GM12891 (cell line): ENCODE data around the gene MYH6.

ENCODE experiments used
- DNase-seq: peaks from one replicate; pipeline ENCODE4 v3.0.0; 2011; ENCODE audit warnings: low spot score; ENCODE audit not compliant: insufficient read length
- FAIRE-seq: peaks from 2 replicates; lab custom pipeline; 2011; peaks lifted over from hg19 to GRCh38; lab: Jason Lieb, UNC
- PAX5 ChIP-seq: IDR thresholded peaks from 2 replicates; pipeline ENCODE4 v1.6.1; 2011; ENCODE audit warnings: low read length, moderate library complexity, mild to moderate bottlenecking; ENCODE audit not compliant: insufficient read depth, severe bottlenecking
- POLR2A ChIP-seq: IDR thresholded peaks from 2 replicates; pipeline ENCODE4 v1.6.1; 2011; ENCODE audit warnings: low read depth, low read length, control low read depth
- POLR2AphosphoS5 ChIP-seq: IDR thresholded peaks from 2 replicates; pipeline ENCODE4 v1.6.1; 2011; ENCODE audit warnings: low read depth, low read length, control low read depth
- POU2F2 ChIP-seq: IDR thresholded peaks from 2 replicates; pipeline ENCODE4 v1.6.1; 2011; ENCODE audit warnings: low read depth, mild to moderate bottlenecking, control low read depth, low read length, moderate library complexity
- SPI1 ChIP-seq: IDR thresholded peaks from 2 replicates; pipeline ENCODE4 v1.6.1; 2011; ENCODE audit warnings: low read depth, low read length, control low read depth
- TAF1 ChIP-seq: IDR thresholded peaks from 2 replicates; pipeline ENCODE4 v1.6.1; 2011; ENCODE audit warnings: low read depth, low read length, control low read depth

The MYH6 gene

DNA sequence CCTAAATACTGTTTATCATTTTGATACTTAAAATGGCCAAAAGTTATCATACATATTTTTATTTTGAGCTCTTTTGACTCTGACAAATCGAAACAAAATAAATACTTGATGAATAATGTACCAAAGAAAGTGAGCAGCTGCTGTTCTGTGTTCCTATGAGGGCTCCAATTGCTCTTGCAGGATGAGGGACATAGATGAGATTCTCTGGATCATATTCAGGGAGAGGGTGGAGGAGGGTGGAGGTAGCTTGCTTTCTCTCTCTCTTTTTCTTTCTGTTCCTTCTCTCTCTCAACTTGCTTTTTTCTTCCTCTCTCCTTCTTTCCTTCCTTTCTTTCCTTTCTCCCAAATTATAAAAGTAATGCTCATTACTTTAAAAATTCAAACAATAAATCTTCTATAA, 36.2 kb upstream of the MYH6 start:
- TF ChIP-seq POU2F2: no peak
- TF ChIP-seq PAX5: no peak
- TF ChIP-seq TAF1: no peak
- TF ChIP-seq SPI1: no peak
- TF ChIP-seq POLR2AphosphoS5: no peak
- TF ChIP-seq POLR2A: no peak
- DNase-seq: no peak
- no peak for FAIRE-seq

DNA sequence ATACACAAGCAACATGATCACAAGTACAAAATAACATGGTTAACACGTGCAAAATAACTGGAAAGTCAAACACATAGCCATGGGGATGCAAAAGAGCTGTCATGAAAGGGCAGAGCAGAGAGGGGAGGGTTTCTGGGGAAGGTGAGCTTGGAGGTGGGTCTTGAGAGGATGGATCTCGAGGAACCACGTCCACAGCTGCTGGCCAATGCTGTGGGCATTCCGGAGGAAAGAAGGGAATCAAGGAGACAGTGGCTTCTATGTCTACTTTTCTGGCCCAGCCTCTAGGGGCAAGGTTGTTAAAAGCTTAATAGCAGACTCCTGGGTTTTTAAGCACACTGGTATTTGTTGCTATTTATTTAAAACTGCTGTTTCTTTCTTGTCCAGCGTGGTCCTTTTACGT, 35.8 kb upstream of the MYH6 start:
- TF ChIP-seq POU2F2 (no peak), PAX5 (no peak), POLR2A (no peak), SPI1 (no peak), TAF1 (no peak), POLR2AphosphoS5 (no peak)
- DNase-seq (no peak), FAIRE-seq (no peak)

DNA sequence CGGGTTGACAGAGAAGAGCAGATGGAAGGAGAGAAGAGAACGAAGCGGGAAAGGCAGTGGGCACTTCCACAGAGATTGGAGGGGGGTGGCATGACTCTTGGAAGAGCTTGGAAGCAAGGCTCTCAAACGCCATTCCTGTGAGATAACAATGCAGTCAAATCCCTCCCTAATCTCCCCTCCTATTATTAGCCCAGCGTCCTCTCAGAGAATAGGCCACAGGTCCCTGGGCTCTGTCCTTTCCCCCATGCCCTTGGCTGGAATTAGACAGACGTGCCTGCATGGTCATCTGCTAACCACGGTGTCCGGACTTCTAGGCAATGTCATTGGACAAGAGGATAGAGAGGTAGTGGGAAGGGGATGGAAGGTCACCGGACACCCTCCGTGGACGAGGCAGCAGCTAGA, 35.3 kb upstream of the MYH6 start:
- no peak for FAIRE-seq
- no peak for TF ChIP-seq POLR2A
- no peak for TF ChIP-seq TAF1
- TF ChIP-seq POLR2AphosphoS5: no peak
- no peak for TF ChIP-seq POU2F2
- no peak for TF ChIP-seq PAX5
- no peak for TF ChIP-seq SPI1

DNA sequence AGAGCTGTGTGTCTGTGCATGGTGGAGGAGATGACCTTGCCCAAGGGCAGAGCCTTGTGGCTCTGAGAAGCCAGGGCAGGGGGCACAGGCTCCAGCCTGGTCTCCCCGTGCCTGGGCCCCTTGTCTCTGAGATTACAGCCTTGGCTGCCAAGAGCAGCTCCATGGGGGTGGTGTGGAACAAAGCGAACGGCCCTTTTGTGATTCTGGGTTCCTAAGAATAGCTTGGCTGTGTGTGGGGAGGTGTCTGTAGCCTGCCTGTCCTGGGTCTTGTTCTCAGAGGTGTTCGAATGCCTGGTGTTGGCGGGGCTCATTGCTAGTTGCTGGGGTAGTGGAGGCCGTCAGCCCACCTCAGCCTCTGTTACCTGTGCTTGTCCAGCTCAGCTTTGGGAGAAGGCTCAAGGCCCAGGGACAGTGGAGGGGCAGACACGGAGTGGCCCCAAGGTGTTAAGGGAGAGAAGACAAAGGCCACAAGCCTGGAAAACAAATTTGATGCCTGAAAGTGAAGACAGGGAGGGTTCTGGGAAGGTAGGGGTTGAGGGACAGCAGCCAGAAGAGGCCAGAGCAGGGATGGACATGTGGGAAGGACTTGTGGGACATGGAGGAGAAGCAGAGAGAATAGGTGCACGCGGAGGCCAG, 34.8 kb upstream of the MYH6 start:
- FAIRE-seq (no peak), DNase-seq (no peak)
- TF ChIP-seq TAF1 (no peak), SPI1 (no peak), POLR2AphosphoS5 (no peak), PAX5 (no peak), POU2F2 (no peak), POLR2A (no peak)

More for the DNA sequence above, 35.3 kb upstream of the MYH6 start:
- DNase-seq: no peak

DNA sequence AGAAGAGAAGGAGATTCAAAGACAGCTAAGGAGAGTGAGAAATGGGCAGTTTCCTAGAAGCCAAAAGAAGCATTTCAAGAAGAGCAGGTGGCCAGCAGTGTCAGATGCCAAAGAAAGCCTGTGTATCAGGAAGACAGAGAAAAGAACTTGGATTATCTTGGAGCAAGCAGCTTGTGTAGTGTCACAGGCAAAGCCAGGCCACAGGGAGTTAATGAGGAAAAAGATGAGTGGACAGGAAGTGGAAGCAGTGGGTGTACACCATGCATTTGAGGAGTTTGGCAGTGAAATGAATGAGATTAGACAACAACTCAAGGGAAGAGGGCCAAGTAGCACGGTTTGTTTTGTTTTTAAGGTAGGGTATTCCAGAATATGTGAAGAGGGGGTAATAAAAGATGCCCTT, 33.0 kb upstream of the MYH6 start:
- DNase-seq: no peak
- TF ChIP-seq TAF1 (no peak), POU2F2 (no peak), PAX5 (no peak), POLR2AphosphoS5 (no peak), POLR2A (no peak), SPI1 (no peak)
- FAIRE-seq: no peak

DNA sequence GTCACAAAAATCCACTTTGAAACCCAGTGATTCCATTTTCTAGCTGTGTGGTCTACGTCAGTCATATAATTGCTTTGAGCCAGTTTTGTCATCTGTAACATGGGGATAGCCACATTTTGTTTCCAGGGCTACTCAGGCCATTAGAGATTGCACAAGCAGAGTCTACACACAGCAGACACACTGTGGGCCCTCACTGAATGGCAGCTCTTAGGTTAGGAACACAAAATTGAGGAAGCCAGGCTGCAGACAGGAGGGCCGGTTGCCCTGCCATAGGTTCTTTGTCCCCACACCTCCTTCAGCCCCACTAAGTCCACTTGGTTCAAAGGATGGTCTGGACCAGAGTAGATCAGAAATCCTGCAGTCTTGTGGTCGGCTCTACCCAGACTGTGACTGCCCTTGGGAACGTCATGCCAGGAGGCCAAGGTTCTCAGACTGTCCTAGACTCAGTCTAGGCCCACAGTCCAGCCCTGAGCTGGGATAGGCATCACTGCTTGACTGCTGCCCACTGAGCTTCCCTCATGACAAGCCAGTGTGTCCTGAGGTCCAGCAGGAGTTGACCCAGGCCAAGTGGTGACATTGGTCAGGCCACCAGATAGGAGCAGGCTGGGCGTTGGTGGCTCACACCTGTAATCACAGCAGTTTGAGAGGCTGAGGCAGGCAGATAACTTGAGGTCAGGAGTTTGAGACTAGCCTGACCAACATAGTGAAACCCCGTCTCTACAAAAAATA, 31.2 kb upstream of the MYH6 start:
- no peak for TF ChIP-seq SPI1
- TF ChIP-seq POLR2AphosphoS5: no peak
- TF ChIP-seq POU2F2: no peak
- TF ChIP-seq TAF1: no peak
- TF ChIP-seq POLR2A: no peak
- TF ChIP-seq PAX5: no peak
- no peak for FAIRE-seq

DNA sequence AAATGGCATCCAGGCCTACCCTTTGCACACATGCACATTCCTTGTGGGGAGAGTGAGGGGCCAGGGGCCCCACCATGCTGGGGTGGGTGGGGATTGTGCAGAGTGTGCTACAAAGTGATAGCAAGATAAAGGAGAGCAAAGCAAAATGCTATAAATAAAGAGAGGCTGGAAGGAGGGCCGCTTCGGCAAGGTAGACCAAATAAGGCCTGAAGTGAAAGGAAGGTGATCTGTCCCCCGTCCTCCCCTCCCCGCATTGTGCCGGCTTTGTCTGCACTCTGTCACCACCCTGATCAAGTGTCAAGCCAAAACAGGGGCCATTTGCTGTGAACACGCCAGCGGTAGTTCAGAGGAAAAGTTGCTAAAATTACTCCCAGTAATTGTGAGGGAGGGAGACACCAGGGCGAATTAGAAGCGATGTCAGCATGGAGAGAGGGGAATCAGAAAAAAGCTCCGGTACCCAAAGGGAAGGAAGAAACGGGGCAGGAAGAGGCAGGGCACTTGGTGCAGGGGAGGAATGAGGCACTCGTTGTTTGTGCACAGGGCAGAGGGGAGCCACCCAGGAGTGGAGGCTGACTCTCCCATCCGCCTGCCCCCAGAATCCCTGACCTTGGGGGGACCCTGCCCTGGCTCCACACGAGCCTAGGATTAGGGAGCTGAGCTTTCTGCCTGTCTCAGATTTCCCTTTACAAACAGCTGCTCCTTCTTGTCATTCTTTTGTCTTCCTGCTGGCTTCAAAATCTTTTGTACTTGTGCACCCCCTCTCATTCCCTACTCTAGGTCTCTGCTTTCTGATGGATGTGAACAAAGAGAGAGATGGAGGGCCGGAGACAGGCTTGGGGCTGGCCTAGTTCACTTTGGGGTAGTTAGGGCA, 30.3 kb upstream of the MYH6 start:
- no peak for DNase-seq
- TF ChIP-seq PAX5: no peak
- no peak for TF ChIP-seq TAF1
- no peak for TF ChIP-seq POU2F2
- no peak for TF ChIP-seq POLR2AphosphoS5
- no peak for TF ChIP-seq POLR2A
- no peak for TF ChIP-seq SPI1
- no peak for FAIRE-seq

More for the DNA sequence above, 31.2 kb upstream of the MYH6 start:
- no peak for DNase-seq

DNA sequence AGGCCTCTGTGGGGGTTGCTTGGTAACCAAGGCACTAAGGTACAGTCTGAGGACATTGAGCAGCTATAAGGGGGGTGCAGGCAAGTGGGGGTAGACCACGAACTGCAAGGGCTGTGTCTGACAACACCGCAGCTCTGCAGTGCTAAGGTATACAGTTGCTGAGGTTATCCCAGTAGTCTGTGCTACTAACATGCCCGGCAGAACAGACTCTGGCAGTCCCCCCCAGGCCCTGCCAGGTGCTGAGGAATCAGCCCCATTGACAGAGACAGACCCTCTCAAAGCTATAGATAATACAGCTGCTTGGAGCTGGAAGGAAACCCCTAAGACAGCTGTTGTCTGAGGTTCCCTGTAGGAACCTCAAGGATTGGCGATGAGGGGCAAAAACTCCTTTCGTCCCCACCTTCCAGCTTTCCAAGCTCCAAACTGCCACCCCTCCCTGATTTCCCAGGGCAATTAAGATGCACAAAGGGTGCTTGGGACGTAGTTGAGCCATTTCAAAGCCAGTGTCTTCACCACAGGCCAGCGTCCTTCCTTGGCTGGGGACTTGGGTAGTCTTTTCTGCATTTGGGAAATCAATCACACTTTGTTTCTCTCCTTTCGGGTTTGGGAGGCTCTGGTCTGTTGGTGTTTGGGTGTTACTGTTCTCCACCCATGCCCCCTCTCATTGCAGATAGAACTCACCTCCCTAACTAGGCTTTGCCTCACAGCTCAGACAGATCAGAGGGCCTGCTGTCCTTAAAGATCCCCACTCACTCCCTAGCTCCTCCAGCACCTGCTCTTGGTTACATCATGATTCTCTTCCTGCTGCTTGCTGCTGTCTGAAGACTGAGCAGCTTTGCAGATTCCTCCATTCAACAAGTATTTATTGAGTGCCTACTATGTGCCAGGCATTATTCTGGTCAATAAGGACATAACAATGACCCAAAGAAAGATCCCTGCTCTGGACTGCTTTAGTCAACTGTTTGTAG, 29.3 kb upstream of the MYH6 start:
- DNase-seq: no peak
- no peak for TF ChIP-seq PAX5
- no peak for TF ChIP-seq TAF1
- no peak for TF ChIP-seq SPI1
- no peak for TF ChIP-seq POLR2A
- no peak for FAIRE-seq
